Stimulated activated CD4-positive, alpha-beta T cell treated with anti-CD3 and anti-CD28 coated beads, Interleukin-4, amount 100 ng/mL, for 1 hour (primary cell): Measurements from ENCODE around the gene CHMP6.

ENCODE experiments used
- DNase-seq: peaks from one replicate; pipeline ENCODE4 v3.0.0-alpha.2; 2020

Gene CHMP6

DNA sequence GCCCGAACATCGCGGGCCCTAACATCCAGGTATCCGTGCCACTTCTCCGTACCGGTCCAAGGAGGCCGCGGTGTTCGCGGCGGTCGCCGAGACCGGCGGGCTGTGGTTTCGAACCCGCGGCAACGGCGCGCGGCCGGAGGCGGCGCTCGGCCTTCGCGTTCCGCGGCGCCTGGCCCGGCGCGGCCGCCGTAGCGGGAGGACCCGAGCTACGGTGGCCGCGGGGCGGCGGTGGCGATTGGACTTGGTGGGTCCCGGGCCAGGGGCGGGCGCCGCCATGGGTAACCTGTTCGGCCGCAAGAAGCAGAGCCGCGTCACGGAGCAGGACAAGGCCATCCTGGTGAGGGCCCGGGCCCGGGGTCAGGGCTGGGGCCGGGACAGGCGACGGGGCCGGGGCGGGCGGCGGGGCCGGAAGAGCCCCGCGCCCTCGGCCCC, at the start of gene CHMP6:
Gene CHMP6 (plus strand): TSS at position 197 of the 432 bp plus-strand sequence. CDS start 78 bp downstream, at position 275.
- peak; percentile 75 for DNase-seq

DNA sequence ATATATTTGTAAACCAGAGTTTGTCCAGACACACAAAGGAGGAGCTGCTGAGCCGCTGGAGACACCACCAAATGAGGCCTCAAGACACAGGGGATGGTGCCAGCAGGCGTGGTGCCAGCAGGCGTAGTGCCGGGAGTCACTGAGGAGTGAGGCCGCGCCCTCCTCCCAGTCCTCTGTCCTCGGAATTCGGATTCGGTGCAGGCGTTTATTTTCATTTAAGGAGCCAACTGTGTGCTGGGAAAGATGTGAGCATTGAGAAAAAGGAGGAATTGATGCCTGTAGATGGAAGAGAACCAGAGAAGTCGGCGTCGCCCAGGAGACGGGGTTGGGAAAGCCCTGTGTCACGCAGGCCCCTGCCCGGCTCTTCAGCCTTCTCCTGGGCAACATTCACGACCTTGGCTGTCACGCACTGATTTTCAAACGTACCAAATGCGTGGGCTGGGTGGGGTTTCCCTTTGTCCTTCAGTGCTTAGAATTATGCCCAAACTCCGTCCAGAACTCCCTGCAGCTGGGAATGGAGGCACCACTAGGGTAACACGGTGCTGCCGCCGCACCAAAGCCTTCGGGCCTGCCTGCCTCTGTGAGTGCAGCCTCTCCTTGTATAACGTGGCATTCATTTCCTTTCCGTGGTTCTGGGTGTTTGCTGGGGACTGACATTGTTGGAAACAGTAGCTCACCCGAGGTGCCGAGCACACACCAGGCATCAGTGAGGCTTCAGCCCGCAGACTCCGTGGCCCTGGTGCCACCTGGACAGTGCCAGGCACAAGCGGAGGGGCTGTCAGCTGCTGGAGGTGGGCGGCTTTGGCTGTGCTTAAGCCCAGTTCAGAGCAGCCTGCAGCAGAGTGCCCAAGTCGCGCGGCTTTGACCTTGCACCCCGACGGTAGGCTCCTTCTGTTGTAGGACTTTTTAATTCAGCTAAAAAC, 49.0 kb upstream of the CHMP6 start:
- DNase-seq: no peak

DNA sequence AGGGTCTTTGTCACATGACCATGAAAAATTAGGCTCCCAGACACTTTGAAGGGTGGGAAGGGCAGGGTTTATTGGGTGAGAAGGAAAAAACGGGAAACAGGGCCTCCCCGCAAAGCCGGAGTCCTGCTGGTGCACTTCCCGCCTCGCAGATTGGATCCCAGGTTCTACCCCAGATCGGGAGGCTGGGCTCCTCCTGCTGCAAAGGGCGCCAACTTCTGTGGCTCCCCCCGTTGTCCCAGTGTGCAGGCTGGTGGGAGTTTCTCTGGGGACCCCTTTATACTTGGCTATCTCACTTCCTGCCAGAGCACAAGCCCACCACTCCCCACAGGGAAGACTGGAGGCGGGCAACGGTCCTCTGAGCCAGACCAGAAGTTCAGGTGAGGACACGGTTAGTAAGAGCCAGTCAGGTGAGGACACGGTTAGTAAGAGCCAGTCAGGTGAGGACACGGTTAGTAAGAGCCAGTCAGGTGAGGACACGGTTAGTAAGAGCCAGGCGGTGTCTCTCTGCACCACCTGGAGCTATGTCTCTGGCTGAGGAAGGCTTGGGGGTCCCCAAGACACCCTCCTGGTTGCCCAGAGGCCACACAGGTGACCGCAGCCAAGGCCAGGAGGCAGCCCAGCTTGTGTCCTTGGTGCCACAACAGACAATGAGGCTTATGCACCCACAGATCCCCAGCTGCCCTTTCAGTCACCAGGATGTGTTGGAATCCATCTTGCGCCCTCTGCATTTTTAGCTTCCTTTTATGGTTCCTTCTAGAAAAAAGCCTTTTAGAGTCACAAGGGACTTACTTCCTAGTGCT, 48.1 kb upstream of the CHMP6 start:
- DNase-seq: no peak

DNA sequence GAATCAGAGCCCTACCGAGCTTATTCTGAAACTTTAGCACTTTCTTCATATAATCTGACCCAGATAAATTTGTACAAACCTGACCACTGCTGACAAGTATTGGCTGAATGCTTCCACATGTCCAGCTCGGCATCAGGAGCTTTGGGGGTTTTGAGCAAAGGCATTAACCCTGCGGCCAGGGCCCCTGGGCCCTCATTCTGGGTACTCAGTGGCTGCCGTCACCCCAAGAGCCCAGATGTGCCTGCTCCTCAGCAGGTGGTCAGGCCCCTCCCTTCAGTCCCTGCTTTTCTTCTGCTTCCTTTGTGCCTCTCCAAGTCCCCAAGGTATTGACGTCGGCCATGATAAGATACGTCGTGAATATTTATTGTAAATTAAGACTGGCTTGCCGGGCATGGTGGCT, 47.3 kb upstream of the CHMP6 start:
- DNase-seq: no peak

DNA sequence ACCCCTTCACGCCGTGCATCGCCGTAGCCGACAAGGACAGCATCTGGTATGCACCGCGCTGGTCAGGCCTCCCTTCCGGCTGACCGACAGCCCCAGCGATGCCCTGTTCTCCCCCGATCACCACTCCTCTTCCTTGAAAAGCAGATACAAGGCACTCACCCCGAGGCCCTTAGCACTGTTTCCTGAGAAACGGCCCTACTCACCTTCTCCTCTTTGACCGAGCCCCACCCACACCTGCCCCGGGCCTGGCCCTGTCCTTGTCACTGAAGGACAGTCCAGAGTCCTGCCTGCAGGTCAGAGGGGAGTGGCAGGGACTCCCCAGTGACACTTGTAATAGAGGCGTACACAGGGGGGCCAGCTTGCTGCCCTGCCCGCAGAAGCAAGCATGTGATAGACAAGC, 45.9 kb upstream of the CHMP6 start:
- DNase-seq: no peak

DNA sequence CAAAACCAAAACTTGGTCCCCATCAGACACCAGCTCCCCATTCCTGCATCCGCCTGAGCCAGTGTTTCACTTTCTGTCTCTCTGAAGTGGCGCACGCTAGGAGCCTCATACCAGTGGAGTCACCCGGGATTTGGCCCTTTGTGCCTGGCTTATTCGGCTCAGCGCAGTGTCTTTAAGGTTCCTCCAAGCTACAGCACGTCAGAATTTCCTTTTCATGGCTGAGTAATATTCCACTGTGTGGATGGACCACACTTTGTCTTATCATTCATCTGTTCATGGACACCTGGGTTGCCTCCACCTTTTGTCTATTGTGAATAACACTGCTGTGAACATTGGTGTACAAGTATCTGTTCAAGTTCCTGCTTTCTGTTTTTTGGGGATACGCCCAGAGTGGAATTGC, 45.2 kb upstream of the CHMP6 start:
- no peak for DNase-seq

DNA sequence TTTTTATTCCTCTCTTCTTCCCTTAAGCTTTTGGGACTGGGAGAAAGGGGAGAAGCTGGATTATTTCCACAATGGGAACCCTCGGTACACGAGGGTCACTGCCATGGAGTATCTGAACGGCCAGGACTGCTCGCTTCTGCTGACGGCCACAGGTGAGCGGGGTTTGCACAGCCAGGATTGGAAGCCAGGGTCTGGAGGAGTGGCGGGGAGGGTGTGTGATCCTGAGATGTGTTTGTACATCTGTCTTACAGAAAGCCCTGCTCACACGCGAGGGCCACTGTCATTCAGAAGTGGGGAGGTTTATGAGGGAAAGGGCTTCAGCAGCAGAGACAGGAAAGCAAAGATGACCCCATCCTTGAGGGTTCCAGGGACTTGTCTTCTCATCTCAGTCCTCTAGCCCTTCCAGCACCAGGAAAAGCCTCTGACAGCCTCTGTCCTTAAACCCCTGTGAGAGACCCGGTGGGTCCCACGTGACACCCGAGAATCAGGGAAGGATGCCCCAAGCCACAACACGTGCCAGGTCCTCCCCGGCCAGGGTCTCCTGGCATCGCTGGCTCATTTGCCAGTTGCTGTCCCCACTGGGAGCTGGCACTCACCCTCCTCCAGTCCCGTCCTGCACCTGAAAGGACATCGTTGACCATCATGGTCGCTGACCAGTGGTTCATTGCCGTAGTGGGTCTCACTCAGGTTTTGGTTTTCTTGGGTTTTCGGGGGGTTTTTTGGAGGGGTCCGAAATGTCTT, 44.3 kb upstream of the CHMP6 start:
- no peak for DNase-seq

DNA sequence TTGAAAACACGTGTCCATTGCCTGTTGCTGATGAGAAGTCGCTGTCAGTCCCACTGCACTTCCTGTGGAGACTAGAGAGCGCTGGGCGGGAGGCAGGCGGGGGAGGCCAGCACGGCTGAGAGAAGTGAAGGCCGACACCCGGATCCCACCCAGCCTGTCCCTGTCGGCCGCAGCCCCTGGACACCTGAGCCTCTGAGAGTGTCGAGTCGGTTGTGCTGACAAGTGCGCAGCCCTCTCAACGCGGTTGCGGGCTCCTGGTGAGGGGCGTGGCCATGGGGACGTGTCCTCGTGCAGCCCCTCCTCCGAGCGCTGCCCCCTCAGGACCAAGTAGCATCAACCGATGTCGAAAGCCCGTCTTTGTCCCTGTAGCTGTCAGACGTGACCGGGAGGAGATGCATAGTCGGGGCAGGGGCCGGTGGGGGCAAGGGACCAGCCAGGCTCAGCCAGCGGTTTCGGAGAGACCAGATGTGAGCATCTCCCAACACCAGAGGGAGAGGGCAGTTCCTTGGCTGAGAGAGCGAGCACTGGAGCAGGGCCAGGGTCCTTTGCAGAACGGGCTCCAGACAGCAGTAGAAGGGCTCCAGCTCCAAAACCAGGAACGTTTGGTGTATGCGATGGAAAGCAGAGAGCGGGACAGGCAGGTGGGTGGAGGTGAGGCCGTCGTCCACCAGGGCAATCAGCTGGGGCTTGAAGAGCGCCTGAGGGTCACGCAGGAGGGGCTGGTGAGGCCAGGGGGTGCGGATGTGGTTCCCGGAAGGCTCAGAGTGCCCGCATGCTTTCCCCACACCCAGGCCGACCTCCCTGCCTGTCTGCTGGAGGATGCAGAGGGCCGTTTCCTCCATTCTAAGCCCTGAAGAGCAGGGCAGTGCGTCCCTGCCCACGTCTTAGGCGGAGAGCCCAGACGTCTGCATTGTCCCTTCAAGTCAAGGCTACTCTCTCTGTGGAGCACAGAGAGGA, 43.3 kb upstream of the CHMP6 start:
- no peak for DNase-seq

DNA sequence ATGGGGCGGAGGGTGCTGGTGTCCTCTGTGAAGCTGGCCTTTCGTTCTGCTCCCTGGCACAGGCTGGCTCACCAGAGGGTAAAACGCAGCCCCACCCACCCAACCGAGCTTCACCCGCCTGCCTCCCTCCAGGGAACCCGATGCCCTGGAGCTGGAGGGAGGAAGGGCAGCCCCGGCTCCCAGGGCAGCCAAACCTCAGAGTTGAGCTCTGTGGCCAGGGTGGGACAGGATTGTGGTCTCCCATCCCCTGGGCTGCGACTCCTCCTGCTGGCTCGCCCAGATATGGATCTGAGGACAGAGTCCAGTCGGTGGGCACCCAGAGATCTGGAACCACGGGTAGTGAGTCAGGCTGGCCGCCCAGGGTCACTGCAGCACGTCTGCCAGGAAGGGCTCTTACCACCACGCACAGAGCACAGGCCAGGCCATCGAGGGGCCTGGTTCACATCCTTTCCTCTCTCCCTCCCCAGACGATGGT, 42.6 kb upstream of the CHMP6 start:
- DNase-seq: no peak

DNA sequence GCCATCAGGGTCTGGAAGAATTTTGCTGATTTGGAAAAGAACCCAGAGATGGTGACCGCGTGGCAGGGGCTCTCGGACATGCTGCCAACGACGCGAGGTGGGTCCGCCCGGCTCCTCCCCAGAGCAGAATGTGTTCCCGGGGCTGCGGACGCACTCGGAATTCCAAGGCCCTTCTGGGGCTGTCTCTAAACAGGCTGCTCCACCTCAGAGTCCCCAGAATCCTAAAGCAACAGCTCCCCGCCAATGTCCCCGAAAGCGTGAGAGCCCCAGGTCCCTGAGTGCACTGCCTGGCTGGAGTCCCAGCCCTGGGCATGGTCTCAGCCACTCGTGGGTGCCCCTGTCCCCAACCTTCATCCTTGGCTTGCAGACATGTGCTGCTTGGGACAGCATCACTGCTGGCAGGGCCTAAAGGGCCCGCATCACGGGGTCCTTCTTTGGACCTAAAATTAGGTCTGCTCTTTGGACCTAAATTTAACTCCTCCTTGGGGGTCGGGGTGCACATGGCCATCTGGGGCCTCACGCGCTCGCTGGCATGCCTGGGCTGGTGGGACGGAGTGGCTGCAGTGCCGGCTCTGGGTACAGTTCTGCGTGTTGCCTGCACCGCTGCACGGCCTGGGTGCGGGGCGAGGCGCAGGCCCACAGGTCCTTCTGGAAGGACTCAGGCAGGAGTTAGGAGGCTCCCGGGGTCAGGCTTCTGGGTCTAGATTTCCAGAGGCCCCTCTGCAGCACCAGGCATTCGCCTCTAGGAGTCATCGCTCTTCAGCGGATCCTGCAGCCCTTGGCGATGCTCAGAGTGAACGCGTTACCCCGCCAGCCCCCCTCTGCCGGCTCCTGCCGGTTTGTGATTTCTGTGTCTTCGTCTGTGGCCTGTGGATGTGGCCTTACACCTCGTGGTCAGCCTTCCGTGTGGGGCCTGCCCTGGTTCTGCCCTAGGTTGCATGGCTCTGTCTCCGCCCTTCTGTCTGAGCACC, 41.9 kb upstream of the CHMP6 start:
- no peak for DNase-seq

DNA sequence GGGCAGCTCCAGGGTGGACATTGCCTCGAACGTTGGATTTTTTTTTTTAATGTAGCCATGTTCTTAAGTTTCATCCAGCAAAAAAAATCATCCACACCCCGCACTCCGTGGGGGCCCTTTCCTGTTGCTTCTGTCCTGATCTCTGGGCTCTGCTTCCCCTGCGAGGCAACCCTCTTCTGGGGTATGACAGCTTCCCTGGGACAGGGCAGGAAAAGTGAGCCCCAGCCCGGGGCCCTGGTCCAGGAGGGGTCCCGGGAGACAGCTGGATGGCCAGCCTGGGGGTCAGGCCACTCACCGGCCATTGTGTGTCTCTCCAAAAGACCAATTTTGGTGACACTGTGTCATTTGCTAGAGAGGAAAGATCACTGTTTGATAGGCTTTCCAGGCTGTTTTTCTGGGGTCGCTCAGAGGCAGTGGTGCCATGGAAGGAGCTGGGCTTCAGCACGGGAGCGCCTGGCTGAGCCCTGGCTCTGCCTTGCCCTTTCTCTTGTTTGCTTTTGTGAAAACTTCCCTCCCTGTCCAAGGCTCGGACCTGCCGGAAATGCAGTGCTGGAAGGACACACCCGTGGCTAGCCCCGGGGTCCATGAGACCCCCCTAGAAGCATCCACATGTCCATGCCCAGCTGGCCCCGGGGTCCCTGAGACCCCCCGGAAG, 41.0 kb upstream of the CHMP6 start:
- DNase-seq: no peak

DNA sequence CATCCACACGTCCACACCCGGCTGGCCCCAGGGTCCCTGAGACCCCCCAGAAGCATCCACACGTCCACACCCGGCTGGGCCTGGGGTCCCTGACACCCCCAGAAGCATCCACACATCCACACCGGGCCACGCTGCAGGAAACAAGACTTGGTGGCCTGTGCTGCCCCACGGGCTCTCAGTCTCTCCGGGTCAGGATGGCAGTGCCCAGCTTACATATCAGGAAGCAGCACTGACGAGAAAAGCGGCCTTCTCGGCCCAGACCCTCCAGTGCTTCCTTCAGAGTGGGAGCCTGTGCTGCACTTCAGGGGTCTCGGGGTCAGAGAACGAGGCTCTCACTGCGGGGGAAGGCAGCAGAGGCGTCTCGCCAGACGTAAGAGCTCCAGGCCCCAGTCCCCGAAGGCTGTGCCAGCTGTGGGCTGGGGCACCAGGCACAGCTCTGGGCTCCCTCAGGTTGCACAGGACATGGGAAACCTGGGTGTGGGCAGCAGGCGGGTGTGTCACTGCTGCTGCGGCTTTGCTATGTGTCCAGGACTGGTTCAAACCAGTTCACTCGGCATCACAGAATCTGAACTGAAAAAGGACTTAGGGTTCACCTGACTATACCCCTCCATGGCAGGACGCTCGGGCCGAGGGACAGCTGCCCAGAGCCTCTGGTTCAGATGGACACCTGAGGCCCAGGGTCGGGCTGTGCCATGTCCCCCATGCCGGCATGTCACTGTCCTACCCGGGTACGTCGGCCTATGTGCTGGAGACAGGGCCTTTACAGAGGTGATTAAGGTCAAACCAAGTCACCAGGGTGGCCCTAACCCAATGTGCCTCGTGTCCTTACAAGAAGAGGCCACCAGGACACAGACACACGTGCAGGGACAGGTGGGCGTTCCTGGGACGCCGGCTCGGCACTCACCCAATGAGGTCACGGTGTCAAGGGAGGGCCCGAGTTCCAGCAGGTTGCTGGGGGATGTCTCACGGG, 40.2 kb upstream of the CHMP6 start:
- no peak for DNase-seq

DNA sequence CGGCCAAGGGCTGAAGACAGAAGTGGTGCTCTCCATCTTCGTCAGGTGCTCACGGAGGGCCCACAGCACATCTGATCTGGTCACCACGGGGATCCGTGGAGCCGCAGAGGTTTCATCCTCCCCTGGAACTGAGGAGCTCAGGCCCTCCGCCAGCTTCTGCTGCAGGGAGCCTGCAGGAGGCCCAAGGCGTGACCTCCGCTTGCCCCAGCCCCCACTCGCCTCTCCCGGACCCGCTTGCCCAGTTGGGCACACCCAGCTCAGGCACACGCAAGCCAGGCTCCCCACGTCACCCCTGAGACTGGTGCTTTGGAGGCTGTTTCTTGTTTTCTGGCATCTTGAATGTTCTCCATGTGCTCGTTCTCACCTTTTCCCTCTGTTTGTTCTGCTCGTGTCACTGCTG, 39.4 kb upstream of the CHMP6 start:
- DNase-seq: no peak

DNA sequence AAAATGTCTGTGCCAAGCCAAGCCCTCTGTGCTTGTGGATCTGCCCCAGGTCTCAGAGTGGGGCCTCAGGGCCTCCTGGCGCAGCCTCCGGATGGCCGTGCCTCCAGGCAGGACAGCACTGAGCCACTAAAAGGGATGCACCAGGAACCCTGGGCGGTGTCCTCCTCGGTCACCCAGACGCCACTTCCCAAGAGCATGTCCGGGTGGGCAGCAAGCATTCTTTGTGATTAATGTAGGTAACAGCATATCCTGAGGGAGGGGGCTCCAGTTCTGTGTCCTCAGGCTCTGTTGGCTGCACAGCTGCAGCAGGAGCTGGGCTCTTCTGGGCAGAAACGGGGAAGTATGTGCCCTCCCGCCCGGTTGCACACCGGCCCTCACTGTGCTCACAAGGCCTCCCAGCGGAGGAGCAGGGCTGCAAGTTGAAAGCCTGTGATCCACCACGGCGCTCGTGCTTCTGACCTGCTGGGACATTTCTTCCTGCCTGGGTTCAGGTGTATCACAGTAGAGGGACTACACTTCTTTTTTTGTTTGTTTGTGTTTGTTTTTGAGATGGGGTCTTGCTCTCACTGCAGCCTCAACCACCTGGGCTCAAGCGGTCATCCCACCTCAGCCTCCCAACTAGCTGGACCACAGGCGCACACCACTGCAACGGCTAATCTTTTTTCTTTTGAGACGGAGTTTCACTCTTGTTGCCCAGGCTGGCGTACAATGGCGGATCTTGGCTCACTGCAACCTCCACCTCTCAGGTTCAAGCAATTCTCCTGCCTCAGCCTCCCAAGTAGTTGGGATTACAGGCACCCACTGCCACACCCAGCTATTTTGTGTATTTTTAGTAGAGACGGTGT, 37.9 kb upstream of the CHMP6 start:
- DNase-seq: no peak

DNA sequence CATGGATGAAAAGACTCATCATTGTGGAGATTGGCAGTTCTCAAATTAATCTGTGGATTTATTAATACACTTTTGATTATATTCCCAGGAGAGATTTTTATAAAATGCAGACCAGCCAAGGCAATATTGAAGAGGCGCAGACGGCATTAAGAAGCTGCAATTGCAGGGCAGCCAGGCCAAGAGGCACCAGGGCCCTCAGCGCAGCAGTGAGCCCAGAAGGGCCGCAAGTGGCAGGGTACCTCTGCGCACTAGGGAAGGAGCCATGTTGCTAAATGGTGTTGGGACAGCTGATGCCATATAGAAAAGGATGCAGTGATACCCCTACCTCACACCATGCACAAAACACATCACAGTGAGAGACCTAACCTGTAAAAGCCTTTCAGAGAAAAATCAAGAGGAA, 36.6 kb upstream of the CHMP6 start:
- no peak for DNase-seq

DNA sequence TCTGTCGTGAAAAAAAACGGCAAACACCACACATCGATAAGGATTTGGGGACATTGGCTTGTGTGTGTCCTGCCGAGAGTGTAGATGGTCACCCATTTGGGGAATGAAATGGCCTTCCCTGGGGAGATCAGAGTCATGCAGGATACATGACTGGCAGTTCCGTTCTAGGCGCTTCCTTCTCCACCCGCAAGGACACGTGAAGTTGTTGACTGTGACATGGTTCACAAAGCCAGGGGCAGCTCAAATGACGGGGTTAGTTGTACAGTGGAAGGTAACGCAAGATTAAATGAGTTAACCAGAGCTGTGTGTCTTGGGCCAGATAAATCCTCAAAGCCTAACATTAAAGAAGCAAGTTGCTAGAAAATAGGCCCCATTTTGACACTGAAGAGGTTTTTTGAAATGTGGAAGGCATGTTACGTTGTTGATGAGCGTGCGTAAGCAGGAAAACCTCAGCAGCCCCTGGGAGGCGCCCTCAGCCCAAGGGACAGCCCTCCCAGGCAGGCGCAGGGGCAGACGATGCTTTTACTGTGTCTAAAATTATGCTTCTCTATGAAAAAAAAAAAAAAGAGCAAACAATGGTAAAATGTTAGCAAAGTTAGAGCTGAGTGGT, 35.9 kb upstream of the CHMP6 start:
- no peak for DNase-seq
